T follicular helper cell (primary cell): ENCODE measurements around the gene MYO9A.

Experiments used
- DNase-seq: peaks from one replicate; pipeline ENCODE4 v3.0.0-alpha.2; 2020; ENCODE audit warnings: low read depth
- total RNA-seq, 2 experiments: gene quantifications; one replicate each; lab custom pipeline; 2026; lab: John Stamatoyannopoulos, UW

MYO9A gene, protein sequence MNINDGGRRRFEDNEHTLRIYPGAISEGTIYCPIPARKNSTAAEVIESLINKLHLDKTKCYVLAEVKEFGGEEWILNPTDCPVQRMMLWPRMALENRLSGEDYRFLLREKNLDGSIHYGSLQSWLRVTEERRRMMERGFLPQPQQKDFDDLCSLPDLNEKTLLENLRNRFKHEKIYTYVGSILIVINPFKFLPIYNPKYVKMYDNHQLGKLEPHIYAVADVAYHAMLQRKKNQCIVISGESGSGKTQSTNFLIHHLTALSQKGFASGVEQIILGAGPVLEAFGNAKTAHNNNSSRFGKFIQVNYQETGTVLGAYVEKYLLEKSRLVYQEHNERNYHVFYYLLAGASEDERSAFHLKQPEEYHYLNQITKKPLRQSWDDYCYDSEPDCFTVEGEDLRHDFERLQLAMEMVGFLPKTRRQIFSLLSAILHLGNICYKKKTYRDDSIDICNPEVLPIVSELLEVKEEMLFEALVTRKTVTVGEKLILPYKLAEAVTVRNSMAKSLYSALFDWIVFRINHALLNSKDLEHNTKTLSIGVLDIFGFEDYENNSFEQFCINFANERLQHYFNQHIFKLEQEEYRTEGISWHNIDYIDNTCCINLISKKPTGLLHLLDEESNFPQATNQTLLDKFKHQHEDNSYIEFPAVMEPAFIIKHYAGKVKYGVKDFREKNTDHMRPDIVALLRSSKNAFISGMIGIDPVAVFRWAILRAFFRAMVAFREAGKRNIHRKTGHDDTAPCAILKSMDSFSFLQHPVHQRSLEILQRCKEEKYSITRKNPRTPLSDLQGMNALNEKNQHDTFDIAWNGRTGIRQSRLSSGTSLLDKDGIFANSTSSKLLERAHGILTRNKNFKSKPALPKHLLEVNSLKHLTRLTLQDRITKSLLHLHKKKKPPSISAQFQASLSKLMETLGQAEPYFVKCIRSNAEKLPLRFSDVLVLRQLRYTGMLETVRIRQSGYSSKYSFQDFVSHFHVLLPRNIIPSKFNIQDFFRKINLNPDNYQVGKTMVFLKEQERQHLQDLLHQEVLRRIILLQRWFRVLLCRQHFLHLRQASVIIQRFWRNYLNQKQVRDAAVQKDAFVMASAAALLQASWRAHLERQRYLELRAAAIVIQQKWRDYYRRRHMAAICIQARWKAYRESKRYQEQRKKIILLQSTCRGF (N-terminal part only)
- 85.9 to 143 reads per million in 2 experiments for total RNA-seq

DNA sequence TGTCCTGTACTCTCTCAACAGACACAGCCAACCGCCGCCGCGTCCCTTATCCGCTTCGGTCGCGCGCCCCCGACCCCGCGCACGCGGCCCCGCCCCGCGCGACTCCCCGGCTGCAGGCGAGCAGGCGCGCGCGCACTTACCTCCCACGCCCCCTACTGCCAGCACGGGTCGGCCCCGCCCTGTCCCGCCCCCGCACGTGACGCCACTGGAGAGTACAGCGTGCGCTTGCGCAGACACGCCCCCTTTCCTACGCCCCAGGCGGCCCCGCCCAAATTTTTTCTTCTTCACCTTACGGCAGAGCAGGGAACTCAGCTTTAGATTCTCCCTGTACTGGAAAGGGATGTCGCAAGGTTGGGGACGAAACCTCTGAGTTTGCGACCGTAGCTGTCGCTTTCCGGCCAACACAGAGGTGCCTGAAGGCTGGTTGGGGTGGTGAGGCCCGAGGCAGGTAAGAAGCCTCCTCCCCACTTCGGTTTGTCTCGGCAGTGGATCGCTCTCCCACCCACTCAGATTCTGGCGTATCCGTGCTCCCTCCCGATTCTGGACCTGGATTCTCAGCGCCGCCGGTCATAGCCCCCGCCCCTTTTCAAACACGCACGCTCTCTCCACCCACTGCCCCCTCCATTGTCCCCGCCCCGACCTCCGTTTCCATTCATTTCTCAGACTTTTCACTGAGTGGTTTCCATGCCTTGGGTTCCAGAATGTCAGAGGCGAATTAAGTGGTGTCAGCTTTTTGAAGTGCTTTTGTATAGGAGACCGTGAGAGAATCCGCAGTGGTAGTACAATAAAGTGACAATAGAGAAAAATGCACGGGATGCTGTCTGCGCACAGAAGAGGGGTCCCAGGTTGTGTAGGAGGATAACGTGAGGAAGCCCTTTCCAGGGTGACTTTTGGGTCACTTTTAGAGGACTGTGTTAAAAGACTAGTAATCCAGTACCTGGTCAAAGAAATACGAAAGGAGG is at the start of gene MYO9A, which contains the start of gene SENP8:
Gene MYO9A (minus strand): TSS at position 134 of the 962 bp plus-strand sequence. CDS start 71,587 bp downstream, outside the sequence.
Gene SENP8 (plus strand): TSS at position 387 of the 962 bp plus-strand sequence. CDS start 21,221 bp downstream, outside the sequence.
- DNase-seq: peak; percentile 99

DNA sequence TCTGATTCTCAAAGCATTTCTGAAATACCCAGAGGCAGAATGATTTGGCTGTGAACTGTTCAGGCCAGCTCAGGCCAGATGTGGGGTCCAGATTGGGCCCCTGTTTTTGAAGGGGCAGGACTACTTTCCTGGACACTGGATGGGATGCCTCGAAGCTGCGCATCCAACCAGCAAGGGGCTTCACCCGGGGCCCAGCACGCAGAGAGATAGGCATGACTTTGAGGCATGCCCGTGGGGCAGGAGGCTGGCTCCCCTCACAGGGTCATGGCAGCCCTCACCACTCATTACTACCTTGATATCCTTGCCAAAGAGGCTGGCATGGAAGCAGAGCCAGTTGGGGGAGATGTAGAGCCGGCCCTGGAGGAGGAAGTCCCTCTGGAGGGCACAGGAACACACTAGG is 49.5 kb upstream of the MYO9A start:
- DNase-seq: no peak

DNA sequence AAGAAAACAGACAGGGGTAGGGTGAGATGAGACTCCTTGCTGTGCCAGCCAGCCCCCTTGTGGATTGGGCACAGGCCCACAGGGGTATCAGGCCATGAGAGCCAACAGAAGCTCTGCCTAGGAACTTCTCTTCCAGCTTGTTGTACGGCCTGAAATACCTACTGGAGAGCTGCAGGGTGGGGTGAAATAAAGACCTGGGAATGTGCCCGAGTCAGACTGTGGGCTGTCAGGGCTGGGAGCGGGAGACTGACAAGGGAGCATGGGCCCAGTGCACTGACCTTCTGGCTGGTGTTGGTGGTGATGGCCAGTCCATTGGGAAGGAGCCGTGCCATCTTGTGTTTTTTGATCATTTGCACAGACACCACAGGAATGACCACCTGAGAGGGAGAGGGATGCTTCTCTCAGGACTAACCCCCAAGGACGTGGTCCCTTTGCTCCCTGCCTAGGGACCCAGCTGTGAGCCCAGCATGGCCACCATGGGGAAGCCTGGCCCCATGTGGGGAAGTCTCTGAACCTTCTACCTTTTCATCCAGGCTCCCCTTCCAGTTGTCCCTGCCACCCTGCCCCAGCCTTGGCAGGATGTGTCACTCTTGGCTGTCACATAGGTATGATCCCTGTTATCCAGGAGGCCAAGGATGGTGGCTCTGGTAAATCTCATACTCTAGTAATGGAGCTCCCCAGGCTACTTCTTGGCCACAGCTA is 48.9 kb upstream of the MYO9A start:
- DNase-seq: no peak

DNA sequence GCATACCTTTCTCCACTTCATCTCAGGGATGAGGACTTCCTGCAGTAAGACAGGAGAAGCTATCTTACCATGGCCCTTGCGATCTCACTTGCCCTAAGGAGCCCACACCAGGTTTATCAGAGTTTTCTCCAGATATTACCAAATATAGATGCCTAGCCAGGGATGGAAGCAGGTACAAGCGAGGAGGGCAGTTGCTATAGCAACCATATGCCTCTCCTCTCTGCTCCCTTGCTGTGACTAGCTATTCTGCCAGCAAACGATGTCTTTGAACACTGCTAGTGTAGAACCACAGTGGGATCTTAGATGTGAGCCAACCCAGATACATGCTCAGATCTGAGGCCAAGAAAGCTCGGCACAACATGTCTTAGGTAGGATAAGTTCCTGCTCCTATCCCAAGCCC is 45.8 kb upstream of the MYO9A start:
- no peak for DNase-seq

DNA sequence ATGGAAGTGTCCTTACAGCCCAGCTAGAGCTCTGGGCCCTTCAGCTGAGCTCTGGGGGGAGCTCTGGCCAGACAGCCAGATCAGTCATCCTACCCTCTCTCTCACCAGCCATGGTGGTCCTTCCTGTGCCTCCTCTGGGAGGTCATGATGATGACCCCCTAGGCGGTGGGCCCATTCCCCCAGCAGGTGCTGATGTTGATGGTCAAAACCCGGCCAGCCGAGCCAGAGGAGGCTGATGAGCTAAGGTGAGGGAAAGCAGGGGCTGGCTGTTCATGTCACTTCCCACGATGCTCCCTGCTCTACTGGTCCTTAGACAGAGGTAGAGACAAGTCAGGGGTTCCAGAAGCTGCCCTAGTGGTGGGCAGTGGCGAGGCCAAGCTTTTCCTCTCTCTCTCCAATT is 44.6 kb upstream of the MYO9A start:
- DNase-seq: no peak

DNA sequence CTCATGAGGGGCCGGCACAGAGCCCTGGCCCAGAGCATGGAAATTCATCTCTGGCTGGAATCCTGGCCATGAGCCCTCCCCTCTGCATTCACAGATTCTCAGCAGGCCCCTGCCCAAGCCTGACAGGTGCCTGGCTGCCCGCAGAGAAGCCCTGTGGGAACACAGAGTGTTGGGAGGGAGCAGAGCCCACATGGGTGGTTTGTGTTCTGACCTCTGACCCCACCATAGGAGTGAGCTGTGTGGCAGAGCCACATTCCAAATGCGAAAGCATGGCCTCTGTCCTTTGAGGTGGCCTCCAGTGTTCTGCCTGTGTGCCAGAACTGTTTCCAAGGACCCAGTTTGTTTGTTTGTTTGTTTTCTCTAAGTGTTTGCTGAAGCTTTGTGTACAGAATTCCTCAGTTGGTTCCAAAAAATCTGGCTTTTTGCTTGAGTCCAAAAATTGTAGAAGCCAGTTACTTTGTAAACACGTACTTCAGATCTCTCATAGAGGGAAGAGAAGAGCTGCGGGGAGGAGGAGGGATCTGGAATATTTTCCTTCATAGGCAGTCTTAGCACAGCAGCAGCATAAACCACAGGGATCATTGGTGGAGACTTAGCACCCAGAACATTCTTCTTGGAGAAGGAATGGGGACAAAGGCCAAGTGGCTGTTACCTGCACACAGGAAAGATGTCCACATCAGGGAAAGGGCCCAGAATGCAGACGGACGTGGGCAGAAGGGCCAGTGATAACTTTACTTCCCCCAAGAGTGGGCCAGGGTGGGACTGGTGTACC is 43.6 kb upstream of the MYO9A start:
- no peak for DNase-seq

- DNase-seq: no peak
Observed at GRCh38 chr15:72160696-72161245, 42.8 kb upstream of the MYO9A start.

- no peak for DNase-seq
Observed at GRCh38 chr15:72156928-72157327, 39.0 kb upstream of the MYO9A start.

- peak; percentile 71 for DNase-seq
Observed at GRCh38 chr15:72155635-72156616, 38.0 kb upstream of the MYO9A start.

DNA sequence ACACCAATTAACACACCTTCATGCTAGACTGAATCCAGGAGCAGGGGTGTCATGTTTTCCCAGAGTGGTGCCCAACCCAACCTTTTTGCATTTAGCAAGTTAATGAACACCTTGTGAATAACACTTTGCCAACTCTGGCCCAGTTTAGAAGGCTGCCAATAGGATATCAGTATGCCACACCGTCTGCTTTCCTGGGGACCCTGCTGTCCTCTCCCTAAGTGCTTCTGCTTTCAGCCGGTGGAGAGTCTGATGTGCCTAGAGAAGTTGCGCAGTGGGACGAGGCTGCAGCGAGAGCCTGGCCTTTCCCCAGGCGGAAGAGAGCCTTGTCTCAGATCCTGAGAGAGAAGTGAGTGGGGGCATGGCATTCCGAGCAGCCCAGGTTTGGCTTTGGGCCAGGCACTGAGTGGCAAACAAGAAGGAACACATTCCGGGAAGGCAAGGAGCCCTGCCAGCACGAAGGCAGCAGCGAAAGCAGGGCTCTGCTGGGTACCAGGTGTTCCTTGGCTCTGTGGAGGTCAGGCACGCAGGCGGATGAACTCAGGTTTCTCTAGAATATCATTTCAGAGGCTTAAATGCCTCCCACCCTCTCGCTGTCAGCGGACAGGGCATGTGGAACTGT is 37.2 kb upstream of the MYO9A start:
- DNase-seq: no peak

DNA sequence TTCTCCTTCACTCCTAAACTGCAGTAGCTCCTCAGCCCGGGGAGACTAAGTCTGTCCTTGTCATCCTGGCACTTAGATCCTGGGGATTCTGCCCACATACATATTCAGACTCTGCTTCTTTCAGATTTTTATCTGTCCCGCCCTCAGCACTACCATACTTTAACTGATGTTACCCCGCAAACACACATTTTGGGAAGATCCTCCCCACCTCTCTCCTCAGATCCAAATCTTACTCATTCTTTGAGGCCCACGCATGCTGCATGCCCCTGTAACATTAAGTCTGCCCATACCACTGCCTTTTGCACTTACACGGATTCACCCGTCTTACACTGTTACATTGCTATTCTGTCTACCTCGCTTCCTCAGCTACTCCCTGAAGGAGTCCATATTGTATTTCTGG is 36.4 kb upstream of the MYO9A start:
- no peak for DNase-seq

- no peak for DNase-seq
Observed at GRCh38 chr15:72153269-72154000, 35.5 kb upstream of the MYO9A start.

GRCh38 chr15:72147418-72147817 is 29.5 kb upstream of the MYO9A start:
- DNase-seq: no peak

DNA sequence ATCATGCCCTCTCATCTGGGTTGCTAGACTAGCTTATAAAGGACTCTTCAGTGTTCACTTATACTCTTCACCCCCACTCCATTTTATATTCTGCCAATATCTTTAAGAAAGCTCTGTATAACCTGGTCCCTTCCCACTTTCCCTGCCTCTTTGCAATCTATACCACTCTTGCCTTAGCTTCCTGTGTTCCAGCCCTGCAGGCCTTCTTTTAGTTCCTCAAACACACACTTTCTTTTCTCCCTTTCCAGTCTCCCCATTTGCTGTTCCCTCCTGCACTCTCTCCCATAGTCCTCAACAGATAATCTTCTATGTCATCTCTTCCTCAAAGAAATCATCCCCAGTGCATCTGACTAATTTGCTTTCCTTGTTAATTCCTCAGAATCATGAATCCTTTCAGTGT is 29.0 kb upstream of the MYO9A start:
- no peak for DNase-seq

DNA sequence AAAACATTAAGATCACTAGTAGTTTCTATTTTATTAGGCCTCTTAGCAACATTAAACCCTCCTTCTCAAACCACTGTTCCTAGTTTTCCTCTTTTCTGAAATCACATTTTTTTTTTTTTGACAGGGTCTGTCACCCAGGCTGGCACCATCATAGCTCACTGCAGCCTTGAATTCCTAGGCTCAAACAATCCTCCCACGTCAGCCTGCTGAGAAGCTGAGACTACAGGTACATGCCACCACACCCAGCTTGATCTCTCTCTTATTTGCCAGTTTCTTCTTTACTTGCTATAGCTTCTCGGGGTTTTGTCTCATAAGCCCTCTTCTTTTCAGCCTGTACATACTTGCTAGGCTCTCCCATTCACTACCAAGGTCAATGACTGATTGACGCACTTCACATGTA is 28.3 kb upstream of the MYO9A start:
- no peak for DNase-seq

GRCh38 chr15:72141171-72142084 is 23.5 kb upstream of the MYO9A start:
- DNase-seq: no peak
